Osteoblast (primary cell): ENCODE data around the gene DAP. TPM values are rescaled to one million over a fixed set of nuclear protein-coding genes. Genes with fewer than 3 reads are reported as not detected.
A peak's percentile ranks its signal among the peaks of the same experiment; 100 is the strongest.

Experiments used
- DNase-seq: peaks from one replicate; pipeline ENCODE4 v3.0.0; 2011; ENCODE audit warnings: low spot score, mixed read lengths; ENCODE audit not compliant: insufficient read length; ENCODE audit errors: missing footprints
- H2AFZ ChIP-seq: 2 replicates; pipeline ENCODE4 v1.6.0; 2011; ENCODE audit warnings: mild to moderate bottlenecking, low read length
- H3K27ac ChIP-seq: 2 replicates; pipeline ENCODE4 v1.5.1; 2011; ENCODE audit warnings: mild to moderate bottlenecking, low read depth, low read length, moderate library complexity
- H3K27me3 ChIP-seq: 2 replicates; pipeline ENCODE4 v1.6.0; 2012; ENCODE audit warnings: mild to moderate bottlenecking, control low read depth, inconsistent platforms, low read length, moderate library complexity; ENCODE audit not compliant: insufficient read depth
- H3K36me3 ChIP-seq: 2 replicates; pipeline ENCODE4 v1.5.1; 2011; ENCODE audit warnings: mild to moderate bottlenecking, low read length, control low read depth, moderate library complexity; ENCODE audit not compliant: insufficient read depth
- H3K4me1 ChIP-seq: 2 replicates; pipeline ENCODE4 v1.5.1; 2011; ENCODE audit warnings: mild to moderate bottlenecking, low read length, control low read depth, moderate library complexity; ENCODE audit not compliant: insufficient read depth
- H3K4me2 ChIP-seq: 2 replicates; pipeline ENCODE4 v1.6.0; 2011; ENCODE audit warnings: mild to moderate bottlenecking, low read length; ENCODE audit not compliant: insufficient read depth
- H3K4me3 ChIP-seq: fragments of 200-600 bp; sonication (generic); 3 replicates; pipeline ENCODE4 v1.5.1; 2012; ENCODE audit warnings: mild to moderate bottlenecking, low read length, inconsistent platforms; ENCODE audit not compliant: insufficient read depth
- H3K79me2 ChIP-seq: 2 replicates; pipeline ENCODE4 v1.6.0; 2012; ENCODE audit warnings: mild to moderate bottlenecking, low read length, control low read depth, inconsistent platforms; ENCODE audit not compliant: insufficient read depth
- H3K9me3 ChIP-seq: 2 replicates; pipeline ENCODE4 v1.5.1; 2011; ENCODE audit warnings: low read depth, low read length, control low read depth
- H4K20me1 ChIP-seq: 2 replicates; pipeline ENCODE4 v1.6.0; 2012; ENCODE audit warnings: mild to moderate bottlenecking, low read length, control low read depth; ENCODE audit not compliant: insufficient read depth
- total RNA-seq: library from RNA; depleted of rRNA; stranded (reverse); fragments of >200 nt; gene quantifications from 2 replicates; pipeline ENCODE4 v1.2.3, GENCODE V29; 2012
- TF ChIP-seq, protein P1 (sequence below): IDR thresholded peaks from 2 replicates; pipeline ENCODE4 v1.5.1; 2011; ENCODE audit warnings: mild to moderate bottlenecking, low read depth, low read length, moderate library complexity; ENCODE audit errors: extremely low read depth

The DAP gene
- total RNA-seq, 1 donor = 31.1 TPM

DNA sequence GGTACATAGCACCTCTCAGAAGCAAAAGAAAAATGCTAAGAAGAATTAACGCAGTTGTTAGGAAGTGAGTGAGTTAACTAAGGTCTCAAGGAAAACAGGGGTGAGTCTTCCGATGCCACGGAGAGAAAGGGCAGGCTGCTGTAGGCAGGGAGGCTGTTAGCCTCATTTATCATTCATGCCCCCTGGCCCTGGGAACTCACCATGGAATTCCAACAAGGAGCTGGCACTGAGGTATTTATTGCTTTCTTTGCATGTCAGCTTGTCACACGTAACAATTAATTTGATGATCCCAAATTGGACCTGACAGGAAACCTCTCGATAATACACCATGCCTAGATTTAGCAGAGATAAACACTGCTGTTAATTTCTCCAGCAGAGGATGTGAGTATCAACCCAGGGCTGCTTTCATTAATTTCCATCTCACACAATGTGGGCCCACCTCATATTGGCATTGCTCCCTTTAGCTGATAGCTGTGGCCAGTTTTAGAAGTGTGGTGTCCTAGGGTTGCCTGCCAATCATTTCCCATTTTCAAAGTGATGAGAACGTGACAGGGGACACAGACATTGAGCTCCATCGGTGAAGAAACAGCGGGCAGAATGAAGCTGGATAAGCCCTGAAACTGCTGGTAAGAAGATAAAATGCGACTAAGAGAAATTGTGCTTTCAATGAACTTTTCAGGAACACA, 45.3 kb downstream of the DAP start:
- no peaks in the 10 kb centered on the region for H3K9me3 ChIP-seq
- no peaks in the 10 kb centered on the region for H3K27me3 ChIP-seq
- peaks cover 11% of the 10 kb centered on the region for H3K36me3 ChIP-seq
- TF ChIP-seq, protein P1, sequence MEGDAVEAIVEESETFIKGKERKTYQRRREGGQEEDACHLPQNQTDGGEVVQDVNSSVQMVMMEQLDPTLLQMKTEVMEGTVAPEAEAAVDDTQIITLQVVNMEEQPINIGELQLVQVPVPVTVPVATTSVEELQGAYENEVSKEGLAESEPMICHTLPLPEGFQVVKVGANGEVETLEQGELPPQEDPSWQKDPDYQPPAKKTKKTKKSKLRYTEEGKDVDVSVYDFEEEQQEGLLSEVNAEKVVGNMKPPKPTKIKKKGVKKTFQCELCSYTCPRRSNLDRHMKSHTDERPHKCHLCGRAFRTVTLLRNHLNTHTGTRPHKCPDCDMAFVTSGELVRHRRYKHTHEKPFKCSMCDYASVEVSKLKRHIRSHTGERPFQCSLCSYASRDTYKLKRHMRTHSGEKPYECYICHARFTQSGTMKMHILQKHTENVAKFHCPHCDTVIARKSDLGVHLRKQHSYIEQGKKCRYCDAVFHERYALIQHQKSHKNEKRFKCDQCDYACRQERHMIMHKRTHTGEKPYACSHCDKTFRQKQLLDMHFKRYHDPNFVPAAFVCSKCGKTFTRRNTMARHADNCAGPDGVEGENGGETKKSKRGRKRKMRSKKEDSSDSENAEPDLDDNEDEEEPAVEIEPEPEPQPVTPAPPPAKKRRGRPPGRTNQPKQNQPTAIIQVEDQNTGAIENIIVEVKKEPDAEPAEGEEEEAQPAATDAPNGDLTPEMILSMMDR = no peak
- H3K4me2 ChIP-seq = no peak overlapping the region
- H3K4me3 ChIP-seq = no peak overlapping the region
- H3K79me2 ChIP-seq = peaks cover 31% of the 10 kb centered on the region
- H3K27ac ChIP-seq = no peak overlapping the region
- H4K20me1 ChIP-seq = peaks cover 44% of the 10 kb centered on the region
- peaks cover 12% of the 10 kb centered on the region for H3K4me1 ChIP-seq
- no peak overlapping the region for H2AFZ ChIP-seq
- DNase-seq = peak; percentile 51

DNA sequence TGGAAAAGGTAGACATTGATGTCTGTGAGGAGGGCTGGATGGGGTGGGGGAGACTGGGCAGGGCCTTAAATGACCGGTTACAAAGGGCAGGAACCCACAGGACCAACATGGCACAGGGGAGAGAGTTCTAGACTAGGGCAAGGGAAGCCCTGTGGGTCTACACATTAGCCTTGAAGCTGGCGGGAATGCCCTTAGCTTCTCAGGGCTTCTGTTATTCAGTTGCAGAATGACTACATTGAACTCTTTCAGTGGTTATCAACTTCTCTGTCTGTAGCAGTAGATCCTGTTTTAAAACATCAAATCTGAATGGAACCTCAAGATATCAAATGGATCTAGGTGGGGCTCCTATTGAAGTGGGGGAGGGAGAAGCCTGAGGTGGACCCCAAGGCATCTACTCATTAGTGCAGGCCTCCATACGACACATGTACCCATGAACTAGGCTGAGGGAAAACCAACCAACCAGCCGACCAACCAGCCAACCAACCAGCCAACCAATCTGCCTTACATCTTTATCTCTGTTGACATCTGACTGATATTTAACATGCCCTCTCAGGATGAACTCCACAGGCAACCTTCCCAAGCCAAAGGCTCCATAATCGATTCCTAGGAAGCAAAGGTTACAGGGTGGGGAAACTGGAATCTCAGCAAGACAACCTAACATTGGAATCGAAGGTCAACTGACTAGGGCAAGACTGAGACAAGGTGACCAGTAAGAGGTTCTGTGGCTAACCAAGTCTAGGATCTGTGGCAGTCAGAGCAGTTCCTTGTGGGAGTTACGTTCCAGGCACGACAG, 48.3 kb downstream of the DAP start:
- Histone ChIP-seq H3K9me3 (no peaks in the 10 kb centered on the region), H3K27ac (no peak overlapping the region), H4K20me1 (peaks cover 53% of the 10 kb centered on the region), H3K4me2 (no peak overlapping the region), H2AFZ (no peak overlapping the region), H3K36me3 (peaks cover 20% of the 10 kb centered on the region), H3K4me1 (peaks cover 6% of the 10 kb centered on the region), H3K4me3 (no peak overlapping the region), H3K79me2 (peaks cover 44% of the 10 kb centered on the region), H3K27me3 (no peaks in the 10 kb centered on the region)
- TF ChIP-seq, protein P1 = no peak
- no peak for DNase-seq

DNA sequence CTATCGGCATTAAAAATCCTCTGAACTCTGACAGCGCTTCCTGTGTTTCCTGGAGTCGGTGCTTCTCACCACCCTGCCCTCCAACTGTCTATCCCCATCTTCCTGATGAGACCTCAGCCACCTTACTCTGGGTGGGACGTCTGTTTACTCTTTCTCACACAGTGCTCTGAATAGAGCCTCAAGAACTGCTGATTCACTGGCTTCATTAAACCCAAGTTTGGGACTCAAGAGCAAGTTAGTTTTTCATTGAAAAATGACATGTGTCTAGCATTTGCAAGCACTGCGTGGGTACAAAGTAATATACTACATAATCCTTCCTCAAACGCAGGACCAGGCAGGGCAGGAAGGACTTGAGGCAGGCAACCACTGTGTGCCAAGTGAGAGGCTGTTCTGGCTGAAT, 49.5 kb downstream of the DAP start:
- Histone ChIP-seq H4K20me1 (peaks cover 61% of the 10 kb centered on the region), H3K4me1 (peaks cover 11% of the 10 kb centered on the region), H3K79me2 (peaks cover 49% of the 10 kb centered on the region), H2AFZ (no peak overlapping the region), H3K9me3 (no peaks in the 10 kb centered on the region), H3K4me3 (no peak overlapping the region), H3K27me3 (no peaks in the 10 kb centered on the region), H3K4me2 (no peak overlapping the region), H3K36me3 (peaks cover 20% of the 10 kb centered on the region), H3K27ac (no peak overlapping the region)
- no peak for DNase-seq
- TF ChIP-seq, protein P1 = no peak

DNA sequence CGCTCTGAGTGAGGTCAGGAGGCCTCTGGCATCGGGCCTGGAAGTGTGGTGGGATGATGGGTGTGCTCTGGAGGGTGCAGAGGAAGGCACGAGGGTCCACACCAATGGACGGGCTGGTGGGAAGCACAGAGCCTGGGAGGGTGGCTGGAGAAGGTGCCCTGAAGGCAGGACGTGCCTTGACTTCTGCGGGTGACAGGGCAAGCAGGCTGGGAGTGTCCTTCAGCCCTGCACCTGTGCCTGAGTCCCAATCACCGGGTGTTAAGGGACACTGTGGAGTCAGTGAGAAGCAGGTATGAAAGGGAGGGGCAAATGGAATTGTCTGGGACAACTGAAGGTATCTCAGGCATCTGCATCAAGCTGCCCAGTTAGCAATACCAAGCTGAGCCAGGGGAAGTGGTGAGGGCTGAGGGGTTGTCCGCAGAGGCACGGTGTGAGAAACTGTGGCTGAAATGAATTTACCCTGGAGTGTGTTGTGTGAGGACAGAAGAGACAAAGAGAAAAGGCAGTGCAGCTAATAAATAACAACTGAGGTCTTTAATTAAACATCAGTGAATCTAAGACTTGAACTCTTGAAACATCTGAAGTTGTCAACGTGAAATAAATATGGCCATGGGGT, 50.4 kb downstream of the DAP start:
- peaks cover 52% of the 10 kb centered on the region for H3K79me2 ChIP-seq
- H3K9me3 ChIP-seq = no peaks in the 10 kb centered on the region
- peaks cover 11% of the 10 kb centered on the region for H3K4me1 ChIP-seq
- DNase-seq = no peak
- peaks cover 12% of the 10 kb centered on the region for H3K36me3 ChIP-seq
- TF ChIP-seq, protein P1 = no peak
- H3K27me3 ChIP-seq = no peaks in the 10 kb centered on the region
- H3K27ac ChIP-seq = no peak overlapping the region
- no peak overlapping the region for H3K4me2 ChIP-seq
- peaks cover 67% of the 10 kb centered on the region for H4K20me1 ChIP-seq
- no peak overlapping the region for H3K4me3 ChIP-seq
- H2AFZ ChIP-seq = no peak overlapping the region
